GM18907 (cell line): ENCODE results near the gene ACBD5.
"Not testable (repeated sequence)": the region's sequence is repeated elsewhere in the genome, so short reads cannot be mapped to it uniquely, and the experiment has no call there.

Source experiments
- ATAC-seq: cut with Tn5 transposase; IDR thresholded peaks from one replicate; pipeline ENCODE4 v1.9.1; 2021; ENCODE audit warnings: mild to moderate bottlenecking, moderate library complexity; ENCODE audit not compliant: unreplicated experiment

The ACBD5 gene

DNA sequence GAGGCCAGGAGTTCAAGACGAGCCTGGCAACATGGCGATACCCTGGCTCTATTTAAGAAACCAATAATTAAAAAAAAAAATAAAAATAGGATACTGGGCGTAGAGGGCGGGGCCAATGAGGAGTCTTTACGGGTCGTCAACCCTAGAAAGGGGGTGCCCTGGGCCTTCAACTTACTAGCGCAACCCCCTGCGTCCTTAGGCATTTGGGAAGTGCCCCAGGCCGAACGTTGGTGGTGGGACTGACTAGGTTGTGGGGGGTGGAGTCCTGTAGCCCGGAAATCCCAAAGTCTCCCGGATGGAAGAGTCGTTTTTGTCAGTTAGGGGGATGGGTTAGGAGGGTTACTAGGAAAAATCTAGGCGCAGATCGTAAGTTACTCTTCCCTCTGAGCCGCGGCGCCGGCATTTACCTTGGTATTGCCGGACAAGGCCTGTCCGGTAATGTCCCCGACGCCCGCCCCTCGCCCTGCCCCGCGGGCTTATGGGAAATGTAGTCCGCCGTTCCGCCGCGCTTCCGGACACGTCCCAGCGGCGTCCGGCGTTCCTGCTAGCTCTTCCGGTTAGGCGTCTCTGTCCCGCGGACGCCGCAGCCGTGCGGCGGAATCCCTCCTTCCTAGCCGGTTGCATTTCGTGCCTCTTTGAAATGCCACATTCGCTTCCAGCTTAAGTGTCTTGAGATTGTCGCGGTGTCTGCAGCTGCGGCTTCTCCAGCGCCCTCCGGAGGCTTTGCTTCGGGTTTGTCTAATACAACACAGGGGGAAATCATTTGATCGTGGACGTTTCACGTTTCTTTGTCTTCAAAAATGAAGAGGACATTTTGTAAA is 1.3 kb upstream of the ACBD5 start:
- peak; percentile 76 for ATAC-seq

DNA sequence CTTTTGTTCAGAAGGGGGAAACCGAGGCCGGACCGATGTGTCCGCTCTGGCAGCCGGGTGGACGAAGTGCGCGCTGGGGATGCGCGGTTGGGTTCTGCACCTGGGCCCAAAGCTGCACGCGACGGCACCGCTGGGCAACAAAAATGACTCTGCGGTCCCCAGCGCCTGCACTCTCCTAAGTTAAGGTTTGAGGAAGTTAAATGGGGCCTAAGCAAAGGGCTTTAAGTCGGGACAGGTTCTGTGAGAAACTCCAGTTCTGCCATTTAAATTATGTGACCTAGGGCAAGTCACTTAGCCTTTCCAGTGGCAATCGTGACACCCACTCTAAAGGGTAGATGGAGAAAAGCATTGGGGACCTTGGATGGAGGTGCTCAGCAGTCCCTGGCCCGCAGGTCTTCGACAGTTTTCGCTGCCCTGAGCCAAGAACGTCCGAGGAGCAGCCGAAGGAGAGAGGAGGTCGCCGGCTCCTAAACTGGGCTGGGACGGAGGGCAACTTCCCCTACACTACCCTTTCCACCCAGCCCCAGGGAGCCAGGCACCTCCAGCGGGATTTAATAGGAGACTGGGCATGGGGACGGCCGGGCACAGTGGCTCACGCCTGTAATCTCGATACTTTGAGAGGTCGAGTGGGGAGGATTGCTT is 534 bp upstream of the ACBD5 start:
- ATAC-seq, result peak; percentile 26

DNA sequence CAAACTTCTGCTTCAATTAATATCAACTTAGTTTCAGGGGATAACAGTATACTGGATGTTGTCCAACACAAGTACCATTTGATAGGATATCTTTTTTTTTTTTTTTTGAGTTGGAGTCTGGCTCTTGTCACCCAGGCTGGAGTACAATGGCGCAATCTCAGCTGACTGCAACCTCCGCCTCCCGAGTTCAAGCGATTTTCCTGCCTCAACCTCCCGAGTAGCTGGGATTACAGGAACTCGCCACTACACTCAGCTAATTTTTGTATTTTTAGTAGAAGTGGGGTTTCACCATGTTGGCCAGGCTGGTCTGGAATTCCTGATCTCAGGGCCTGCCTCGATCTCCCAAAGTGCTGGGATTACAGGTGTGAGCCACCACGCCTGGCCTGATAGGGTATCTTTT is 3.1 kb downstream of the ACBD5 start:
- ATAC-seq, result not testable (repeated sequence)

DNA sequence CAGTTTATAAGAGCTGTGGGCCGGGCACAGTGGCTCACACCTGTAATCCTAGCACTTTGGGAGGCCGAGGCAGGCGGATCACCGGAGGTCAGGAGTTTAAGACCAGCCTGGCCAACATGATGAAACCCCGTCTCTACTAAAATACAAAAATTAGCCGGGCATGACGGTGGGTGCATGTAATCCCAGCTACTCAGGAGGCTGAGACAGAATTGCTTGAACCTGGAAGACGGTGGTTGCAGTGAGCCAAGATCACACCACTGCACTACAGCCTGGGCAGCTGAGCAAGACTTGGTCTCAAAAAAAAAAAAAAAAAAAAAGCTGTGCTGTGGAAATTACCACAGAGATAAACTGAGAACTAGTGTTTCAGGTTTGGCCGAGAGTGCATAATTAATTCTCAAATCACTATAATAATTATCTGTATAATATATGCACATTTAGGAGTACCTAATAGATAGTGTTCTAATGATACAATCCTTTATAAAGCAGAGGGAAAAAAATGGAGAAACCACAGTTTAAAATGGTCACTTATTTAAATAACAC is 3.9 kb downstream of the ACBD5 start:
- ATAC-seq, result not testable (repeated sequence)

GRCh38 chr10:27235706-27236105 is 4.9 kb downstream of the ACBD5 start:
- no peak for ATAC-seq

GRCh38 chr10:27230022-27230421 is 10.6 kb downstream of the ACBD5 start:
- ATAC-seq, result no peak

GRCh38 chr10:27225642-27226257 is 14.8 kb downstream of the ACBD5 start:
- ATAC-seq, result no peak

DNA sequence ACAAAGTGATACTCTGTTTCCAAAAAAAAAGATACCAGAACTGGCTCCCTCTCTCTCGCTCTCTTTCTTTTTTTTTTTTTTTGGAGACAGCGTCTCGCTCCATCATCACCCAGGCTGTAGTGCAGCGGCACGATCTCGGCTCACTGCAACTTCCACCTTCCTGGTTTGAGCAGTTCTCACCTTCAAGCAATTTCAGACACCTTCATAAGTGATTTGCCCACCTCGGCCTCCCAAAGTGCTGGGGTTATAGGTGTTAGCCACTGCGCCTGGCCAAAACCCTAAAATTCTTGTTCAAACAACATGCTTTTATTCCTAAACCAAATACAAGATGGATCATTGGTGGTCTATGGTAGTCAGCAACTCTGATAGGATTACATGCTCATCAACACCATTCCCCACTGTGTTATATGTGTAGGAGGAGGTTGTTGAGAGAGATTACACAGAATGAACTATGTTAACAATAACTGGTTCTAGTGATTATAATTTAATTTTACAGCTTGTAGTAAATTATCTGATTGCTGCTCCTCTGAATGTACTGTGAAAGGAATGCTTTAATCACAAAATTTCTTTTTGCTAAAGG is 15.5 kb downstream of the ACBD5 start:
- ATAC-seq, result no peak

DNA sequence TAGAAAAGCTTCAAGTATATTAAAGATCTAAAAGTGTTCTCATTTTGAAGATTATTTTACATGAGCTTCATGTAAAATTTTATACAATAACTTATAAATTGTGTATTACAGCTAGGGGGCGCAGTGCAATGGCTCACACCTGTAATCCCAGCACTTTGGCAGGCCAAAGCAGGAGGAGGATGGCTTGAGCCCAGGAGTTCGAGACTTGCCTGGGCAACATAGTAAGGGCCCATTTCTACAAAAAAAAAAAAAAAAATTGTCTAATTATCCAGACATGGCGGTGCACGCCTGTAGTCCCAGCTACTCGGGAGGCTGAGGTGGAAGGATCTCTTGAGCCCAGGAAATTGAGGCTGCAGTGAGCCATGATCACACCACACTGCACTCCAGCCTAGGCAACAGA is 16.6 kb downstream of the ACBD5 start:
- ATAC-seq, result no peak

GRCh38 chr10:27207350-27207749 is 33.2 kb downstream of the ACBD5 start:
- no peak for ATAC-seq

DNA sequence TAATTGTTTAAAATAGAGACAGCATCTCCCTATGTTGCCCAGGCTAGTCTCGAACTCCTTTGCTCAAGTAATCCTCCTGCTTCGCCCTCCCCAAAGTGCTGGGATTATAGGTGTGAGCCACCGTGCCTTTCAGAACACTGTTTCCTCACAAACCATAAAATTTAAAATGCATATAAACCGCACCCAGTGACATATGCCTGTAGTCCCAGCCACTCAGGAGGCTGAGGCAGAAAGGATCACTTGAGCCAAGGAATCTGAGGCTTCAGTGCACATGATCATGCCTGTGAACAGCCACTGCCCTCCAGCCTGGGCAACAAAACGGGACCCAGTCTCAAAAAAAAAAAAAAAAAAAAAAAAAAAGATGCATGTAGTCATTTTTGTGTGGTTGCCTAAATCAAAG is 36.8 kb downstream of the ACBD5 start:
- ATAC-seq, result no peak

- ATAC-seq, result no peak
Measured at GRCh38 chr10:27197980-27198620, 42.5 kb downstream of the ACBD5 start.

- ATAC-seq, result no peak
Measured at GRCh38 chr10:27192284-27192683, 48.3 kb downstream of the ACBD5 start.

GRCh38 chr10:27190508-27190907 is 50.1 kb downstream of the ACBD5 start:
- ATAC-seq, result no peak

GRCh38 chr10:27188897-27189296 is 51.7 kb downstream of the ACBD5 start:
- no peak for ATAC-seq

GRCh38 chr10:27188259-27188658 is 52.3 kb downstream of the ACBD5 start:
- ATAC-seq, result no peak

GRCh38 chr10:27169849-27170248 is 70.7 kb downstream of the ACBD5 start:
- ATAC-seq, result no peak

DNA sequence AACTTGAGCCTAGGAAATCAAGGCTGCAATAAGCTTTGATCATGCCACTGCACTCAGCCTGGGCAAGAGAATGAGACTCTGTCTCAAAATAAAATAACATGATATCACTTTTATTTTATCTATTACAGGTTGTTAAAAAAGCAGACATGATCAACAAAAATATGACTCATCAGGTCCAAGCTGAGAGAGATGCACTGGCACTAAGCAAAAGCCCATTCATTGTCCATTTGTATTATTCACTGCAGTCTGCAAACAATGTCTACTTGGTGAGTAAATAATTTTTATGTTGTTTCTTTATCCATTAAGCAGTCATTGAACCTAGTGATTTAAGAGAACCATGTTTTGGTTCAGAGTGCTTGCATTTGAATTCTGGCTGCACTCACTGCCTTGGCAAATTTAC is 82.2 kb downstream of the ACBD5 start:
- ATAC-seq, result no peak

GRCh38 chr10:27157150-27157549 is 83.4 kb downstream of the ACBD5 start:
- ATAC-seq, result no peak

- ATAC-seq, result not testable (repeated sequence)
Measured at GRCh38 chr10:27156566-27156965, 84.0 kb downstream of the ACBD5 start.
